ENCODE measurements around the gene TTC8.

GRCh38 chr14:88798156-88798555 lies 26.3 kb upstream of the TTC8 start:
- no peak for TF ChIP-seq POLR2A (IDR thresholded peaks at IDR 0.05)
- TF ChIP-seq, protein P1, sequence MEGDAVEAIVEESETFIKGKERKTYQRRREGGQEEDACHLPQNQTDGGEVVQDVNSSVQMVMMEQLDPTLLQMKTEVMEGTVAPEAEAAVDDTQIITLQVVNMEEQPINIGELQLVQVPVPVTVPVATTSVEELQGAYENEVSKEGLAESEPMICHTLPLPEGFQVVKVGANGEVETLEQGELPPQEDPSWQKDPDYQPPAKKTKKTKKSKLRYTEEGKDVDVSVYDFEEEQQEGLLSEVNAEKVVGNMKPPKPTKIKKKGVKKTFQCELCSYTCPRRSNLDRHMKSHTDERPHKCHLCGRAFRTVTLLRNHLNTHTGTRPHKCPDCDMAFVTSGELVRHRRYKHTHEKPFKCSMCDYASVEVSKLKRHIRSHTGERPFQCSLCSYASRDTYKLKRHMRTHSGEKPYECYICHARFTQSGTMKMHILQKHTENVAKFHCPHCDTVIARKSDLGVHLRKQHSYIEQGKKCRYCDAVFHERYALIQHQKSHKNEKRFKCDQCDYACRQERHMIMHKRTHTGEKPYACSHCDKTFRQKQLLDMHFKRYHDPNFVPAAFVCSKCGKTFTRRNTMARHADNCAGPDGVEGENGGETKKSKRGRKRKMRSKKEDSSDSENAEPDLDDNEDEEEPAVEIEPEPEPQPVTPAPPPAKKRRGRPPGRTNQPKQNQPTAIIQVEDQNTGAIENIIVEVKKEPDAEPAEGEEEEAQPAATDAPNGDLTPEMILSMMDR (IDR thresholded peaks at IDR 0.05) = no peak
